A549 (cell line): ENCODE data around the gene CORO2B. TPM values are rescaled to one million over a fixed set of nuclear protein-coding genes. Genes with fewer than 3 reads are reported as not detected.

Experiments
- ATAC-seq, 2 experiments: fragments of 200-7000 bp in 1 of 2; fragments of >200 bp in 1 of 2; cut with Nextera tagmentation in 1 of 2; cut with Tn5 transposase in 1 of 2; 3 replicates each; pipeline versions ENCODE4 v1.8.0 to v1.9.1; 2018 to 2020; ENCODE audit warnings: mild to moderate bottlenecking in 1 of 2, moderate library complexity in 1 of 2
- CTCF ChIA-PET: fragments of 300-600 bp; sonication (Branson Sonifier 250); formaldehyde crosslinking; extraction: SDS; loops from one replicate; lab custom pipeline; 2021; ENCODE audit warnings: antibody characterized with exemption, inconsistent platforms; lab: Yijun Ruan, JAX
- POLR2A ChIA-PET: fragments of 350-600 bp; formaldehyde crosslinking; extraction: SDS; loops from one replicate; lab custom pipeline; 2021; ENCODE audit warnings: antibody characterized with exemption, inconsistent platforms; lab: Yijun Ruan, JAX
- DNase-seq, 2 experiments: peaks; one replicate each; pipeline versions ENCODE4 v3.0.0 to v3.0.0-alpha.2; 2011 to 2016; ENCODE audit warnings: low read depth in 1 of 2, low spot score in 1 of 2
- FAIRE-seq: peaks from 2 replicates; lab custom pipeline; 2011; peaks lifted over from hg19 to GRCh38; lab: Jason Lieb, UNC
- H3K27ac ChIP-seq, 2 experiments: fragments of >200 bp; sonication (Bioruptor Twin); formaldehyde crosslinking; 3 replicates each; pipeline ENCODE4 v1.5.1; 2016 to 2017
- H3K4me1 ChIP-seq: fragments of >200 bp; sonication (Bioruptor Twin); formaldehyde crosslinking; 3 replicates; pipeline ENCODE4 v1.6.1; 2016
- H3K4me2 ChIP-seq: fragments of >200 bp; sonication (Bioruptor Twin); formaldehyde crosslinking; 3 replicates; pipeline ENCODE4 v1.6.1; 2016
- H3K4me3 ChIP-seq: fragments of >200 bp; sonication (Bioruptor Twin); formaldehyde crosslinking; 3 replicates; pipeline ENCODE4 v1.5.1; 2016
- H3K9me3 ChIP-seq: fragments of >200 bp; sonication (Bioruptor Twin); formaldehyde crosslinking; 3 replicates; pipeline ENCODE4 v1.6.1; 2016
- CBX8 ChIP-seq: fragments of 200-600 bp; sonication (generic); IDR thresholded peaks from 2 replicates; pipeline ENCODE4 v1.6.1; 2016
- CEBPB ChIP-seq, 2 experiments: fragments of >200 bp in 1 of 2; sonication (Bioruptor Twin) in 1 of 2; formaldehyde crosslinking in 1 of 2; IDR thresholded peaks; 2 replicates each; pipeline ENCODE4 v1.6.1; 2012 to 2016
- E2F6 ChIP-seq: IDR thresholded peaks from 2 replicates; pipeline ENCODE4 v1.6.1; 2012; ENCODE audit warnings: low read depth, borderline replicate concordance
- EHMT2 ChIP-seq: fragments of 200-600 bp; sonication (generic); IDR thresholded peaks from 2 replicates; pipeline ENCODE4 v1.6.1; 2016; ENCODE audit warnings: antibody characterized with exemption, low read depth, mild to moderate bottlenecking, moderate library complexity
- ESRRA ChIP-seq: fragments of 150-350 bp; IDR thresholded peaks from 2 replicates; pipeline ENCODE4 v1.6.1; 2014; ENCODE audit warnings: mild to moderate bottlenecking, low read length, borderline replicate concordance
- FOSL2 ChIP-seq, 2 experiments: fragments of 450-650 bp in 1 of 2; fragments of >200 bp in 1 of 2; sonication (Bioruptor Twin) in 1 of 2; formaldehyde crosslinking; IDR thresholded peaks; 2 replicates each; pipeline versions ENCODE4 v1.5.0 to v1.6.1; 2016 to 2020; ENCODE audit warnings: mild to moderate bottlenecking in 1 of 2, moderate library complexity in 1 of 2
- GATA3 ChIP-seq: IDR thresholded peaks from 2 replicates; pipeline ENCODE4 v1.6.1; 2012; ENCODE audit warnings: borderline replicate concordance
- HDAC2 ChIP-seq: fragments of 200-600 bp; sonication (generic); IDR thresholded peaks from 2 replicates; pipeline ENCODE4 v1.6.1; 2016
- HES2 ChIP-seq: fragments of >200 bp; sonication (Bioruptor Twin); formaldehyde crosslinking; IDR thresholded peaks from 2 replicates; pipeline ENCODE4 v1.6.1; 2016
- HOXA7 ChIP-seq: fragments of 250-450 bp; sonication (Bioruptor Pico); IDR thresholded peaks from 2 replicates; pipeline ENCODE4 v1.5.0; 2020; ENCODE audit warnings: mild to moderate bottlenecking, moderate library complexity
- JUNB ChIP-seq: fragments of >200 bp; sonication (Bioruptor Twin); formaldehyde crosslinking; IDR thresholded peaks from 2 replicates; pipeline ENCODE4 v1.6.1; 2016
- KDM5A ChIP-seq: fragments of 200-600 bp; sonication (generic); IDR thresholded peaks from 2 replicates; pipeline ENCODE4 v1.6.1; 2016; ENCODE audit warnings: antibody characterized with exemption, mild to moderate bottlenecking
- MAZ ChIP-seq: fragments of 150-350 bp; IDR thresholded peaks from 2 replicates; pipeline ENCODE4 v1.6.1; 2014; ENCODE audit warnings: antibody characterized with exemption, low read depth, low read length, borderline replicate concordance
- MYC ChIP-seq: IDR thresholded peaks from 2 replicates; pipeline ENCODE4 v1.6.1; 2012; ENCODE audit warnings: mild to moderate bottlenecking, inconsistent platforms, low read length, improper control_type of control experiment, borderline replicate concordance
- NFE2L2 ChIP-seq: fragments of 150-350 bp; conservative IDR thresholded peaks from 2 replicates; pipeline ENCODE4 v1.6.1; 2014; ENCODE audit warnings: low read length
- PBX3 ChIP-seq: IDR thresholded peaks from 2 replicates; pipeline ENCODE4 v1.6.1; 2012
- POLR2A ChIP-seq: IDR thresholded peaks from 2 replicates; pipeline ENCODE4 v1.6.1; 2012; ENCODE audit warnings: mild to moderate bottlenecking, low read length
- RCOR1 ChIP-seq: fragments of 150-350 bp; IDR thresholded peaks from 2 replicates; pipeline ENCODE4 v1.6.1; 2014; ENCODE audit warnings: antibody characterized with exemption, low read length, low read depth
- SREBF2 ChIP-seq: fragments of 450-650 bp; IDR thresholded peaks from 2 replicates; pipeline ENCODE4 v1.6.1; 2014; ENCODE audit warnings: mild to moderate bottlenecking, moderate library complexity
- TP53 ChIP-seq: fragments of 250-450 bp; sonication (Bioruptor Pico); IDR thresholded peaks from 2 replicates; pipeline ENCODE4 v1.5.0; 2021; ENCODE audit warnings: mild to moderate bottlenecking, moderate library complexity
- ZNF302 ChIP-seq: fragments of 250-450 bp; sonication (Bioruptor Pico); IDR thresholded peaks from 2 replicates; pipeline ENCODE4 v1.9.0; 2021; ENCODE audit warnings: inconsistent platforms, mild to moderate bottlenecking, moderate library complexity
- ZSCAN20 ChIP-seq: fragments of 250-450 bp; sonication (Bioruptor Pico); IDR thresholded peaks from 2 replicates; pipeline ENCODE4 v1.8.0; 2022; ENCODE audit warnings: mild to moderate bottlenecking, moderate library complexity
- polyA plus RNA-seq, 4 experiments: library from polyadenylated mRNA; depleted of rRNA in 3 of 4; stranded (reverse); fragments of >200 nt; fragmentation: RNase III in 1 of 4; extraction: RNeasy Plus Mini Kit Qiagen cat#74134 plus additional on column Dnase treatment in 1 of 4; gene quantifications; 2 replicates in 3 of 4; 3 replicates in 1 of 4; pipeline ENCODE4 v1.2.3, GENCODE V29; 2011 to 2017
- TF ChIP-seq, protein P1 (sequence below): fragments of 200-600 bp; sonication (generic); IDR thresholded peaks from 2 replicates; pipeline ENCODE4 v1.6.1; 2016; ENCODE audit warnings: antibody characterized with exemption, mild to moderate bottlenecking, moderate library complexity
- TF ChIP-seq, protein P2 (sequence below): fragments of 250-450 bp; sonication (Bioruptor Pico); IDR thresholded peaks from 2 replicates; pipeline ENCODE4 v1.5.0; 2020; ENCODE audit warnings: low read depth, mild to moderate bottlenecking, moderate library complexity
- TF ChIP-seq, protein P3 (sequence below): fragments of >200 bp; sonication (Bioruptor Twin); formaldehyde crosslinking; IDR thresholded peaks from 3 replicates; pipeline ENCODE4 v1.5.1; 2016

The CORO2B gene
- polyA plus RNA-seq, 2 of the 4 experiments (the other 2 are of a cell fraction) = 2.0 to 2.3 TPM

DNA sequence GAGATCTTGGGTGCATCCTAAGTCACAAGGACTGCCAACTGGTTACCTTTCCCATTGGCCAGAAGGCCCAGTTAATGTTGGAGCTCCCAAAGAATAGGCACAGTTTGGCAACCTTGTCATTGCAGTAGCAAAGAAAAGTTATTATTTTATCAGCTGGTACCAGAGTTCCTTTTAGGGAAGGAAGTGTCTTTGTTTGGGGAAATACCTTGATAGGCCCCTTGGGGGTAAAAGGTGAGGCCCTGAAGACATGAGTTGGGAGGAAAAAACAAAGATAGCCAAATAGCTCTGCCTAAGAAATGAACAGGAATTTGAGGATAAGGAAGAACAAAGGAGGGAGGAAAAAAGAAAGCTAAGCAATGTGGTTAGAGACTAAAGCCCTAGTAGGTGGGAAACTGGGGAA, 156.1 kb downstream of the CORO2B start:
- CTCF ChIA-PET = interaction anchor here (0.7 to 1.8 kb wide), 8 partner anchors 14 to 428 kb away, joined by 3 to 11 read pairs (median 4); no protein-coding TSS in a partner anchor
- no peak for DNase-seq
- Histone ChIP-seq H3K4me1 (no peaks in the 10 kb centered on the region), H3K4me2 (no peak overlapping the region), H3K4me3 (no peak overlapping the region), H3K9me3 (no peaks in the 10 kb centered on the region), H3K27ac (no peak overlapping the region)
- POLR2A ChIA-PET = no interaction called here
- TF ChIP-seq MYC (no peak), FOSL2 (IDR thresholded peaks at IDR 0.05) (no peak), FOSL2 (CRISPR knock-in tag; IDR thresholded peaks at IDR 0.05) (no peak), PBX3 (no peak), JUNB (no peak), ZSCAN20 (CRISPR knock-in tag) (no peak), HDAC2 (no peak), TP53 (CRISPR knock-in tag) (no peak), KDM5A (no peak), ZNF302 (no peak), CEBPB (IDR thresholded peaks at IDR 0.05) (no peak), NFE2L2 (no peak), HES2 (no peak), RCOR1 (no peak)
- TF ChIP-seq, protein P1, sequence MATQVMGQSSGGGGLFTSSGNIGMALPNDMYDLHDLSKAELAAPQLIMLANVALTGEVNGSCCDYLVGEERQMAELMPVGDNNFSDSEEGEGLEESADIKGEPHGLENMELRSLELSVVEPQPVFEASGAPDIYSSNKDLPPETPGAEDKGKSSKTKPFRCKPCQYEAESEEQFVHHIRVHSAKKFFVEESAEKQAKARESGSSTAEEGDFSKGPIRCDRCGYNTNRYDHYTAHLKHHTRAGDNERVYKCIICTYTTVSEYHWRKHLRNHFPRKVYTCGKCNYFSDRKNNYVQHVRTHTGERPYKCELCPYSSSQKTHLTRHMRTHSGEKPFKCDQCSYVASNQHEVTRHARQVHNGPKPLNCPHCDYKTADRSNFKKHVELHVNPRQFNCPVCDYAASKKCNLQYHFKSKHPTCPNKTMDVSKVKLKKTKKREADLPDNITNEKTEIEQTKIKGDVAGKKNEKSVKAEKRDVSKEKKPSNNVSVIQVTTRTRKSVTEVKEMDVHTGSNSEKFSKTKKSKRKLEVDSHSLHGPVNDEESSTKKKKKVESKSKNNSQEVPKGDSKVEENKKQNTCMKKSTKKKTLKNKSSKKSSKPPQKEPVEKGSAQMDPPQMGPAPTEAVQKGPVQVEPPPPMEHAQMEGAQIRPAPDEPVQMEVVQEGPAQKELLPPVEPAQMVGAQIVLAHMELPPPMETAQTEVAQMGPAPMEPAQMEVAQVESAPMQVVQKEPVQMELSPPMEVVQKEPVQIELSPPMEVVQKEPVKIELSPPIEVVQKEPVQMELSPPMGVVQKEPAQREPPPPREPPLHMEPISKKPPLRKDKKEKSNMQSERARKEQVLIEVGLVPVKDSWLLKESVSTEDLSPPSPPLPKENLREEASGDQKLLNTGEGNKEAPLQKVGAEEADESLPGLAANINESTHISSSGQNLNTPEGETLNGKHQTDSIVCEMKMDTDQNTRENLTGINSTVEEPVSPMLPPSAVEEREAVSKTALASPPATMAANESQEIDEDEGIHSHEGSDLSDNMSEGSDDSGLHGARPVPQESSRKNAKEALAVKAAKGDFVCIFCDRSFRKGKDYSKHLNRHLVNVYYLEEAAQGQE = no peak
- no peak for FAIRE-seq
- no peak for ATAC-seq

GRCh38 chr15:68735610-68736009, 156.8 kb downstream of the CORO2B start:
- no peak overlapping the region for H3K27ac ChIP-seq
- ATAC-seq (no peak), FAIRE-seq (no peak), DNase-seq (no peak)
- ChIA-PET POLR2A (no interaction called here), CTCF (interaction anchor here (0.6 to 1.8 kb wide), 10 partner anchors 14 to 429 kb away, joined by 3 to 11 read pairs (median 4); no protein-coding TSS in a partner anchor)
- no peak overlapping the region for H3K4me3 ChIP-seq
- no peaks in the 10 kb centered on the region for H3K9me3 ChIP-seq
- no peak overlapping the region for H3K4me2 ChIP-seq
- H3K4me1 ChIP-seq = no peaks in the 10 kb centered on the region
- no peak for TF ChIP-seq E2F6
- TF ChIP-seq GATA3 = no peak
- TF ChIP-seq POLR2A = no peak
- TF ChIP-seq, protein P2, sequence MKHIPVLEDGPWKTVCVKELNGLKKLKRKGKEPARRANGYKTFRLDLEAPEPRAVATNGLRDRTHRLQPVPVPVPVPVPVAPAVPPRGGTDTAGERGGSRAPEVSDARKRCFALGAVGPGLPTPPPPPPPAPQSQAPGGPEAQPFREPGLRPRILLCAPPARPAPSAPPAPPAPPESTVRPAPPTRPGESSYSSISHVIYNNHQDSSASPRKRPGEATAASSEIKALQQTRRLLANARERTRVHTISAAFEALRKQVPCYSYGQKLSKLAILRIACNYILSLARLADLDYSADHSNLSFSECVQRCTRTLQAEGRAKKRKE (CRISPR knock-in tag) = no peak
- no peak for TF ChIP-seq ESRRA
- TF ChIP-seq, protein P1 = no peak
- no peak for TF ChIP-seq HDAC2
- TF ChIP-seq HOXA7 = no peak
- no peak for TF ChIP-seq HES2
- TF ChIP-seq, protein P3, sequence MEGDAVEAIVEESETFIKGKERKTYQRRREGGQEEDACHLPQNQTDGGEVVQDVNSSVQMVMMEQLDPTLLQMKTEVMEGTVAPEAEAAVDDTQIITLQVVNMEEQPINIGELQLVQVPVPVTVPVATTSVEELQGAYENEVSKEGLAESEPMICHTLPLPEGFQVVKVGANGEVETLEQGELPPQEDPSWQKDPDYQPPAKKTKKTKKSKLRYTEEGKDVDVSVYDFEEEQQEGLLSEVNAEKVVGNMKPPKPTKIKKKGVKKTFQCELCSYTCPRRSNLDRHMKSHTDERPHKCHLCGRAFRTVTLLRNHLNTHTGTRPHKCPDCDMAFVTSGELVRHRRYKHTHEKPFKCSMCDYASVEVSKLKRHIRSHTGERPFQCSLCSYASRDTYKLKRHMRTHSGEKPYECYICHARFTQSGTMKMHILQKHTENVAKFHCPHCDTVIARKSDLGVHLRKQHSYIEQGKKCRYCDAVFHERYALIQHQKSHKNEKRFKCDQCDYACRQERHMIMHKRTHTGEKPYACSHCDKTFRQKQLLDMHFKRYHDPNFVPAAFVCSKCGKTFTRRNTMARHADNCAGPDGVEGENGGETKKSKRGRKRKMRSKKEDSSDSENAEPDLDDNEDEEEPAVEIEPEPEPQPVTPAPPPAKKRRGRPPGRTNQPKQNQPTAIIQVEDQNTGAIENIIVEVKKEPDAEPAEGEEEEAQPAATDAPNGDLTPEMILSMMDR = no peak
- TF ChIP-seq NFE2L2 = no peak
- no peak for TF ChIP-seq EHMT2
- no peak for TF ChIP-seq CBX8
- no peak for TF ChIP-seq FOSL2 (IDR thresholded peaks at IDR 0.05)
- TF ChIP-seq FOSL2 (CRISPR knock-in tag; IDR thresholded peaks at IDR 0.05) = no peak
- no peak for TF ChIP-seq MAZ
- TF ChIP-seq SREBF2 = no peak
- no peak for TF ChIP-seq CEBPB (IDR thresholded peaks at IDR 0.05)
